Measurements from ENCODE around the gene CD3G.
"Not testable (repeated sequence)": the region's sequence is repeated elsewhere in the genome, so short reads cannot be mapped to it uniquely, and the experiment has no call there.

Gene CD3G

DNA sequence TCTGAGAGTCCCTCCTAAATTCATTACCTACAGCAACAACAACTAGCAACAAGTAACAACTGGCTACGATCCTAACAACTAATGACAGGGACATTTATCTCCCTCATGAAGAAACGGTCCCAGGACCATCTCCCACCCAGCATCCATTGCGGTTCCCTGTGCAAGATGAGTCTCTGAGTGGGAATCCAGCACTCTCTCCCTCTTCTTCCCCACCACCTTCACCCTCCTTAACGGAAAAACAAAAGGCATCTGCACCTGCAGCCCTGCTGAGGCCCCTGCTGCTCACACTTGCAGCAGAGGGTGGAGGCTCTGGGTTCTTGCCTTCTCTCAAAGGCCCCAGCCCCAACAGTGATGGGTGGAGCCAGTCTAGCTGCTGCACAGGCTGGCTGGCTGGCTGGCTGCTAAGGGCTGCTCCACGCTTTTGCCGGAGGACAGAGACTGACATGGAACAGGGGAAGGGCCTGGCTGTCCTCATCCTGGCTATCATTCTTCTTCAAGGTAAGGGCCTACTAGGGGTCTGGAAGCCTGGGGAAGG, at the start of gene CD3G:
Gene CD3G, plus strand, starts transcription at position 364 of the 535 bp plus-strand sequence. Its CDS starts 80 bp downstream, at position 444.
- DNase-seq (ENCODE audit: low spot score) = no peak

DNA sequence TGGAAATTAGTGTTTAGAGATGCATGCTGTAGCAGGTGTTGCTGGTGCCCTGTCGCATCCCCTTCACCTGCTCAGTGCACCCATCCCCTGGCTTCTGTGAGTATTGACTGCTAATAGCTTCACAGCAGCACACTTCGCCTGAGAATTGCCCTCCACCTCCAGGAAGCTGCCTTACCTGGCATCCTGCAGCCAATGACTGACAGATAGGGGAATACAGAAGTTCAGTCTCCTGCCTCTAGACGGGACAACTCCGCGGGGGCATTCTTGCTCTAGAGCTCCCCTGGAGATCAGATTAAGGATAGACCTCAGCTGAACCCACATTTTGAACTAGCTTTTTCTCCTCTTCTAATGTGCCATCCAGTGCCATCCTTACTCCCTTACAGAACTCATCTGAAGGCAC, 48.9 kb upstream of the CD3G start:
- DNase-seq (ENCODE audit: low spot score) = no peak

GRCh38 chr11:118295815-118296454, 48.2 kb upstream of the CD3G start:
- peak; percentile 33 for DNase-seq (ENCODE audit: low spot score)

DNA sequence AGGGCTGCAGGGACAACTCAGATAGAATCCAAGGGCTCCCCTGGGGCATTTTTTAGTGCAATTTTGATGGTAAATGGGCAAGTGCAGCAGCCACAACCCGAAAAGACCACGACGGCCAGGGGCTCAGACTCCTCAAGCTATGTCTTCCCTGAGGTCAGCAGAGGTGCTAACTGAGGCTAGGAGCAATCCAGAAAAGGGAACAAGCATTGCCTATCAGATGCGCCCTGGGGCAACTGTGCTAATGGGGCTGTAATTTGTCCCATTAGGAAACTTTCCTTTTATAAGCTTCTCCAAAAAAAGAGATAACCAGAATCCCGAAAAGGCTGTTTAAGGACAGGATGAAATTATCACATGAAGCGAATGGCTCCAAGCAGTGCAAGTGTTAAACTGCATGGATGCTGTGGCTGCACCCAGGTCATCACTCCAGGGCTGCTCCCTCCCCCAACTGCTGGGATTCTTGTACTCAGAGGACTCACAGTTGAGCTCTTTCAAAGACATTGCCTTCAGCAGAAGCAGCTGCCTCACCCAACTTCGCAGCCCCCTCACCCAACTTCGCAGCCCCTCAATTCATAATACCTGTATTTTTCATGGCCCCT, 42.4 kb upstream of the CD3G start:
- DNase-seq (ENCODE audit: low spot score) = no peak

DNA sequence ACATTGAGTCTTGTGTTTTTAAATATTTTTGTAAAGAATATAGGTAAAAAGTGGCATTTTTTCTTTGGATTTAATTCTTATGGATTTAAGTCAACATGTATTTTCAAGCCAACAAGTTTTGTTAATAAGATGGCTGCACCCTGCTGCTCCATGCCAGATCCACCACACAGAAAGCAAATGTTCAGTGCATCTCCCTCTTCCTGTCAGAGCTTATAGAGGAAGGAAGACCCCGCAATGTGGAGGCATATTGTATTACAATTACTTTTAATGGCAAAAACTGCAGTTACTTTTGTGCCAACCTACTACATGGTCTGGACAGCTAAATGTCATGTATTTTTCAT, 39.9 kb upstream of the CD3G start:
- DNase-seq (ENCODE audit: low spot score) = no peak

DNA sequence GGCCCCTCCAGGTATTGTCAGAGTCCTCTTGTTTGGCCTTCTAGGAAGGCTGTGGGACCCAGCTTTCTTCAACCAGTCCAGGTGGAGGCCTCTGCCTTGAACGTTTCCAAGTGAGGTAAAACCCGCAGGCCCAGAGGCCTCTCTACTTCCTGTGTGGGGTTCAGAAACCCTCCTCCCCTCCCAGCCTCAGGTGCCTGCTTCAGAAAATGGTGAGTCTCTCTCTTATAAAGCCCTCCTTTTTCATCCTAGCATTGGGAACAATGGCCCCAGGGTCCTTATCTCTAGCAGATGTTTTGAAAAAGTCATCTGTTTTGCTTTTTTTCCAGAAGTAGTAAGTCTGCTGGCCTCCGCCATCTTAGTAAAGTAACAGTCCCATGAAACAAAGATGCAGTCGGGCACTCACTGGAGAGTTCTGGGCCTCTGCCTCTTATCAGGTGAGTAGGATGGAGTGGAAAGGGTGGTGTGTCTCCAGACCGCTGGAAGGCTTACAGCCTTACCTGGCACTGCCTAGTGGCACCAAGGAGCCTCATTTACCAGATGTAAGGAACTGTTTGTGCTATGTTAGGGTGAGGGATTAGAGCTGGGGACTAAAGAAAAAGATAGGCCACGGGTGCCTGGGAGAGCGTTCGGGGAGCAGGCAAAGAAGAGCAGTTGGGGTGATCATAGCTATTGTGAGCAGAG, 39.4 kb upstream of the CD3G start, which contains the start of gene CD3E:
Gene CD3E, plus strand, starts transcription at position 163 of the 681 bp plus-strand sequence. Its CDS starts 223 bp downstream, at position 386.
- DNase-seq (ENCODE audit: low spot score) = no peak

DNA sequence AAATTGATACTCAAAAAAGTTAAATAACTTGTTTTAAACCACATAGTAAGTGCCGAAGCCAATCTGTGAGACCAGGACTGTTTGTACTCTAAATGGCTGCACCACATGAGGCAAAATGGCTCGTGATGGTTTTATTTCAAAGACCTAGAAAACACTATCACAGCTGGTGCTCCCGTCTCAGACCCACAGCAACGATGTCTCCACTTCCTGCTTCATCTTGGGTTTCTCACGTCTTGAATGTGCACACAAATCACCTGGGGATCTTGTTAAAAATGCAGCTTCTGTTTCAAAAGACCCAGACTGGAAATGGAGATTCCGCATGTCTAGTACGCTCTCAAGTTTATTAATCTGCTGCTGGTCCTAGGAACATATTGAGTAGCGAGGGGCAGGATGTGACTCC, 38.4 kb upstream of the CD3G start:
- DNase-seq (ENCODE audit: low spot score) = no peak

DNA sequence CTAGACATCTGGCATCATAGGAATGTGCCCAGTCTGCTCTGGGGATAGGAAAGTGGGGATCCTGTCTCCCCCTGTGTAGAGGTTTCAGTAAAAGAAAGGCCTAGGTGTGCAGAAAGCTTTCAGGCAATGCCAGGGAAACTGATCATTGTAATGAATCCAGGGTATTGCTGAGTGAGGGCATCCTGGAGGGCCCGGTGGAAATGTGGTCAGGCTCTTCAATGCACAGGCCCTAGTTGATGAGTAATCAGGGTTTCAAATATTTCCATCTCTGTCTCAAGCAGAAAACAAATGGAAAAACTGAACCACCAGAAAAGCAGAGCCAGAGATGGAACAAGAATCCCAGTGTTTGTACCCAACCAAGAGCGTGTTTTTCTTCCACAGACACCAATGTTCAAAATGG, 37.6 kb upstream of the CD3G start:
- DNase-seq (ENCODE audit: low spot score) = peak; percentile 2

- not testable (repeated sequence) for DNase-seq (ENCODE audit: low spot score)
Measured at GRCh38 chr11:118308995-118309528, 35.1 kb upstream of the CD3G start.

DNA sequence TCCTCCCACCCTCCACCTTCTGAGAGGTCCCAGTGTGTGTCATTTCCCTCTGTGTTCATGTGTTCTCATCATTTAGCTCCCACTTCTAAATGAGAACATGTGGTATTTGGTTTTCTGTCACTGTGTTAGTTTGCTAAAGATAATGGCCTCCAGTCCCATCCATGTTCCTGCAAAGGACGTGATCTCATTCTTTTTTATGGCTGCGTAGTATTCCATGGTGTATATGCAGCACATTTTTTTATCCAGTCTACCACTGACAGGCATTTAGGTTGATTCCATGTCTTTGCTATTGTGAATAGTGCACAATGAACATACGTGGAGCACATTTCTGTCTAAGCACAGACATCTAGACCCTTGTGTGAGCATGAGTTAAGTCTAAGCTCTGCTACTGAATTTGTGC, 33.9 kb upstream of the CD3G start:
- no peak for DNase-seq (ENCODE audit: low spot score)

DNA sequence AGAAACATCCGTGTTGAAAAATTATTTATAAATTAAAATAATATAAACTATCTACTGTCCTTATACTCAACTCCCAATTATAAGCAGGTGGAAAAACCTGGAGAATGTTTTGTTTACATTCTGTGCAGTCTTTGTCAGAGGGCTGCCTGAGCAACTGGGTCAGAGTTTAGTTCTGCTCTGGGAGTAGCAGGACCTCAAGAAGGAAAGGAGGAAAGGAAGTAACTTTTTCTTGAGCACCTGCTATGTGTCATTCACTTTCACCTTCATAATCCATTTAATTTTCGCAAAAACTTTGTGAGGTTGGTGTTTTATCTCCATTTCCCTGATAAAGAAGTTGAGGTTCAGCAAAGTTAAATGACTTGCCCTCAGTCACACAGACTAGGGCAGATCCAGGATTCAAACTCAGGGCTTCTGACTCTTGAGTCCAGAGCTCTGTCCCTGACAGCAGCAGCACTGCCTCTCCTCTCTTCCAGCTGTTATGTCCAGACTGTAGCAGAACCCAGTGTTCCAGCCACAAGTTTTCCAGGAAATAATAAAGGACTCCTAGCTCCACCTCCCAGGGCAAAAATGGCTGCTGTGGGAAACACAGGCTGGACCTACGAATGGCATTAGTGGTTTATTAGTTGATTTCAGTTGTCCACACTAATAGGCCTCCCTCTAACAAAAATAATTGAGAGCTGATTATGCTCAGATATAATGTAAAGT, 33.2 kb upstream of the CD3G start:
- DNase-seq (ENCODE audit: low spot score) = no peak

DNA sequence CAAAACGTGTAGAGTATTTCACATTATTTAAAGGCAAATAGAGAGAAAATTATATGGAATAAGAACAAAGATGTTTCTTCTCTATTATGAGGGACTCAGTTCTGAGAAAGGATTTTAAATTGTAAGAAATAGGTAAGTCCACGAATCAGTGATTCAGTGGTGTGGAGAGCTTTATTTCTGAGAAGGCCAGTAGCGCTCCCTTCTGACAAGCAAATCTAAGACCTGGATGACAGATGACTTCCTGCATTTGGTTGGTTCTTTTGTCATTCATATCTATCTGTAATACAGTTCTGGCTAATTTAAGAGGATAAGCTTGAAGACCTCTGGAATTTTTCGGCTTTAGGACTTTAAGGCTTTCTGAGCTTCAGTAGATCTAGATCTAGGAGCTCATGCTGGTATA, 32.6 kb upstream of the CD3G start:
- no peak for DNase-seq (ENCODE audit: low spot score)

DNA sequence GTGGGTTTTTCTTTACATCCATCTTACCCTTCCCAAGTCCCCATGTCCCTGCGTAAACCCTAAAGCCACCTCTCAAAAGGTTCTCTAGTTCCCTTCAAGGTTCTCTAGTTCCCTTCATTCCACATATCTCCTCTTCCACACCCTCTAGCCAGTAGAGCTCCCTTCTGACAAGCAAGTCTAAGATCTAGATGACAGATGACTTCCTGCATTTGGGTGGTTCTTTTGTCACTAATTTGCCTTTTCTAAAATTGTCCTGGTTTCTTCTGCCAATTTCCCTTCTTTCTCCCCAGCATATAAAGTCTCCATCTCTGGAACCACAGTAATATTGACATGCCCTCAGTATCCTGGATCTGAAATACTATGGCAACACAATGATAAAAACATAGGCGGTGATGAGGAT, 31.8 kb upstream of the CD3G start:
- DNase-seq (ENCODE audit: low spot score) = no peak

DNA sequence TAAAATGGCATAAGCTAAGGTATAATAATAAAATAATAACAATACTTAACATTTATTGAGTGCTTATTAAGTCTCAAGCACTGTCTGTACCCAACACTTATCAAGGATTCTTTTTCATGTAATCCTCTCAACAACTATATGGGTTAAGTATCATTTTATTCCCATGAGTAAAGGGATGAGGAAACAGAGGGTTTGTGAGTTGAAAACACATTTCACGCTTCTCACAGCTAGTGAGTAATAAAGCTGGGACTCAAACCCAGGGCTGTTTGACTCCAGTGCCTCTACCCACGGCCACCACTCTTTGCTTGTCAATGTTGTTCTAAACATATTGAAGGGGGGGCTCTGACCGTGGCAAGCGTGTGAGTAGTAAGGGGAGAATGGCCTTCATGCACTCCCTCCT, 30.9 kb upstream of the CD3G start:
- DNase-seq (ENCODE audit: low spot score) = no peak

GRCh38 chr11:118314988-118315411, 29.1 kb upstream of the CD3G start:
- DNase-seq (ENCODE audit: low spot score) = no peak

DNA sequence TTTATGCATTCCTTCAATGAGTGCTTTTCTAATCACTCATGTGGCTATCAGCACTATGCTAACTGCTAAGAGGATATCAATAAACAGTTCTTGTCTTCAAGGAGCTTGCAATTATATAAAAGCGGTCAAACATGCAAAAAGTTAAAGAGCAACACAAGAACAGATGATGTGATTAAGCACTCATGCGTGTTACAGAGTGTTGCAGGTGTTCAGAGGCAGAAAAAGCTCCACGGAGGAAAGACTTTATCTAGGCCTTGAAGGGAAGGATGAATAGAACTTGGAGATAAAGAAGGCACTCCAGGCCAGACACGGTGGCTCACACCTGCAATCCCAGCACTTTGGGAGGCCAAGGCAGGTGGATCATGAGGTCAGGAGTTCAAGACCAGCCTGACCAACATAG, 26.0 kb upstream of the CD3G start:
- DNase-seq (ENCODE audit: low spot score) = no peak

GRCh38 chr11:118318581-118319336, 25.4 kb upstream of the CD3G start:
- no peak for DNase-seq (ENCODE audit: low spot score)

- no peak for DNase-seq (ENCODE audit: low spot score)
Measured at GRCh38 chr11:118319337-118319707, 24.8 kb upstream of the CD3G start.

GRCh38 chr11:118320515-118320914, 23.6 kb upstream of the CD3G start:
- DNase-seq (ENCODE audit: low spot score) = no peak

DNA sequence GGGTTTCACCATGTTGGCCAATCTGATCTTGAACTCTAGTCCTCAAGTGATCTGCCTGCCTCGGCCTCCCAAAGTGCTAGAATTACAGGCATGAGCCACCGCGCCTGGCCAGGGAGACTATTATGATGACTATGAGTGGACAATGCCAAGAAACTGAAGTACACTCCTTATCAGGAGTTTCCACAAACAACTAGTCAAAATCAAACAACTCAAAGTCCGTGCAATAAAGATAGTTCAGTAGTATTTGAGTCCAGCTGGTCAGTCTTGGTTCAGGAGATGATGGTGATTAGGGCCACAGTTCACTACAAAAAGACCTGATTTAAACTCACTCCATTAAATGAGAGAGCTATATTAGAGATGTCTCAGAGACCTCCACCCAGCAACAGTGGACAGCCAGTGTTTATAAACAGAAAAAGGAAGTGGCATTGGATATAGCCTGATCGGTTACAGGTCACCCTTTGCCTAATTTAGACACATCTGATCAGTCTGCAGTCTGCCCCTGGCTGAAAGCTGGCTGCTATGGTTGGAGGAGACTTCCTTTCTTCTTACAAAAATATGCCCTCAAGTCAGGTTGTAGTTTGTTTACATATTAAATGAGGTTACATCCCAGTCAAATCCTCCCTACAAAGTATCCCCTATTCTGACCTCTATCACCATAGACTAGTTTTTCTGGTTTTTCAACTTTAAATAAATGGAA, 22.6 kb upstream of the CD3G start:
- no peak for DNase-seq (ENCODE audit: low spot score)

GRCh38 chr11:118322721-118323120, 21.4 kb upstream of the CD3G start:
- DNase-seq (ENCODE audit: low spot score) = no peak

Data from COLO829 (cell line).